HepG2 (cell line): Measurements from ENCODE around the gene TNFAIP2. TPM values are rescaled to one million over a fixed set of nuclear protein-coding genes. Genes with fewer than 3 reads are reported as not detected.

Source experiments
- NBN ChIP-seq: fragments of 450-650 bp; conservative IDR thresholded peaks from 2 replicates; pipeline ENCODE4 v1.6.1; 2017
- RAD51 ChIP-seq: fragments of 450-650 bp; IDR thresholded peaks from 2 replicates; pipeline ENCODE4 v1.6.1; 2016; ENCODE audit warnings: borderline replicate concordance
- REL ChIP-seq: sonication (generic); formaldehyde crosslinking; conservative IDR thresholded peaks from 2 replicates; pipeline ENCODE4 v1.8.0; 2022; ENCODE audit warnings: mild to moderate bottlenecking, missing genetic modification reagents, moderate library complexity
- RFX5 ChIP-seq: IDR thresholded peaks from 2 replicates; pipeline ENCODE4 v1.6.1; 2011; ENCODE audit warnings: low read depth, low read length, improper control_type of control experiment
- SIN3B ChIP-seq: fragments of 150-350 bp; IDR thresholded peaks from 2 replicates; pipeline ENCODE4 v1.6.1; 2014; ENCODE audit warnings: low read length
- ZNF264 ChIP-seq: sonication (generic); formaldehyde crosslinking; IDR thresholded peaks from 2 replicates; pipeline ENCODE4 v1.4.0; 2020; ENCODE audit warnings: missing genetic modification reagents
- ZNF44 ChIP-seq: sonication (generic); formaldehyde crosslinking; IDR thresholded peaks from 2 replicates; pipeline ENCODE4 v1.5.1; 2020; ENCODE audit warnings: mild to moderate bottlenecking, missing genetic modification reagents
- ZNF660 ChIP-seq: sonication (generic); formaldehyde crosslinking; IDR thresholded peaks from 2 replicates; pipeline ENCODE4 v1.5.1; 2020; ENCODE audit warnings: mild to moderate bottlenecking, low read depth, missing genetic modification reagents, borderline replicate concordance
- polyA plus RNA-seq, 8 experiments: library from polyadenylated mRNA; depleted of rRNA in 3 of 8; stranded (reverse) in 7 of 8; unstranded in 1 of 8; fragments of >200 nt; fragmentation: Illumina TruSeq in 4 of 8; extraction: Trizol in 4 of 8; gene quantifications; 2 replicates each; pipeline versions ENCODE4 v1.2.1 to v1.2.3, GENCODE V29; 2011 to 2016; ENCODE audit warnings: low read depth in 4 of 8, missing spikeins in 1 of 8, mixed read lengths in 1 of 8; ENCODE audit not compliant: insufficient read depth in 1 of 8
- total RNA-seq, 5 experiments: library from RNA; depleted of rRNA; stranded (reverse); fragments of >200 nt; fragmentation: Illumina TruSeq; extraction: Trizol; gene quantifications; 2 replicates each; pipeline ENCODE4 v1.2.3, GENCODE V29; 2016; ENCODE audit warnings: low read depth in 1 of 5
- TF ChIP-seq, protein P1 (sequence below): sonication (generic); formaldehyde crosslinking; IDR thresholded peaks from 2 replicates; pipeline ENCODE4 v1.8.0; 2022; ENCODE audit warnings: mild to moderate bottlenecking, missing genetic modification reagents, borderline replicate concordance
- TF ChIP-seq, protein P2 (sequence below): sonication (generic); formaldehyde crosslinking; IDR thresholded peaks from 2 replicates; pipeline ENCODE4 v1.4.0; 2020; ENCODE audit warnings: missing genetic modification reagents
- TF ChIP-seq, protein P3 (sequence below): IDR thresholded peaks from 2 replicates; pipeline ENCODE4 v1.6.1; 2018; ENCODE audit warnings: missing genetic modification reagents, mild to moderate bottlenecking, missing compliant biosample characterization

TNFAIP2 gene
- total and polyA plus RNA-seq, 2 of the 13 experiments (the other 11 are each of a cell fraction or from before 2014, with no cell fraction given) = 0.46 to 1.5 TPM

DNA sequence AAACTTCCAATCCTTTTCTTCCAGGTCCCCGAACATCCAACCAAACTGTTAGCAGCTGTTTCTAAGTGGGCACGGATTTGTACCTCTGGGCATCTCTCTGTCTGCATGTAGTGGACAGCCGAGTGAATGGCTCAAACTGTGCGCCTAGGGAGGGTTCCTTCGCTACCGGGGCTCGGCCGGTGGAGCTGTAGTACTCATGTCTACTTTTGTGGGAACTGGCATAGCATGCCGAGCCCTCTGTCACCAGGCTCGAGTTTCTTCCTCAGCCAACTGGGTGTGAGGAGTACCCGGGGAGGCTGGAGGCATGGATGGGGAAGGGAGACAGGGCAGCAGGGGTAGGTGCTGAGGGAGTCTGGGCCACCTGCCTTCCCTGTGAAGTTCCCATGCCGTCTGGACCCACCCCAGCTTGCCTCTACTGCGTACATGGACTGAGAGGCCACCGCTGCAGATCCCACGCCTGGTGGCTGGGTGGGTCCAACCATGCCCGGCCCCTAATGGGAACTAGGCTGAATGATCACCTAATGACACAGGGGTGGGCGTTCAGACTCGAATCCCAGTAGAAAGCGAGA, 23.0 kb downstream of the TNFAIP2 start (continued):
- TF ChIP-seq, protein P1, sequence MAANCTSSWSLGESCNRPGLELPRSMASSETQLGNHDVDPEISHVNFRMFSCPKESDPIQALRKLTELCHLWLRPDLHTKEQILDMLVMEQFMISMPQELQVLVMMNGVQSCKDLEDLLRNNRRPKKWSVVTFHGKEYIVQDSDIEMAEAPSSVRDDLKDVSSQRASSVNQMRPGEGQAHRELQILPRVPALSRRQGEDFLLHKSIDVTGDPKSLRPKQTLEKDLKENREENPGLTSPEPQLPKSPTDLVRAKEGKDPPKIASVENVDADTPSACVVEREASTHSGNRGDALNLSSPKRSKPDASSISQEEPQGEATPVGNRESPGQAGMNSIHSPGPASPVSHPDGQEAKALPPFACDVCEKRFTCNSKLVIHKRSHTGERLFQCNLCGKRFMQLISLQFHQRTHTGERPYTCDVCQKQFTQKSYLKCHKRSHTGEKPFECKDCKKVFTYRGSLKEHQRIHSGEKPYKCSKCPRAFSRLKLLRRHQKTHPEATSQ (CRISPR knock-in tag) = no peak
- no peak for TF ChIP-seq ZNF44 (CRISPR knock-in tag)
- no peak for TF ChIP-seq SIN3B
- no peak for TF ChIP-seq ZNF660
- TF ChIP-seq RFX5 = no peak
- TF ChIP-seq, protein P2, sequence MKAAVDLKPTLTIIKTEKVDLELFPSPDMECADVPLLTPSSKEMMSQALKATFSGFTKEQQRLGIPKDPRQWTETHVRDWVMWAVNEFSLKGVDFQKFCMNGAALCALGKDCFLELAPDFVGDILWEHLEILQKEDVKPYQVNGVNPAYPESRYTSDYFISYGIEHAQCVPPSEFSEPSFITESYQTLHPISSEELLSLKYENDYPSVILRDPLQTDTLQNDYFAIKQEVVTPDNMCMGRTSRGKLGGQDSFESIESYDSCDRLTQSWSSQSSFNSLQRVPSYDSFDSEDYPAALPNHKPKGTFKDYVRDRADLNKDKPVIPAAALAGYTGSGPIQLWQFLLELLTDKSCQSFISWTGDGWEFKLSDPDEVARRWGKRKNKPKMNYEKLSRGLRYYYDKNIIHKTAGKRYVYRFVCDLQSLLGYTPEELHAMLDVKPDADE (CRISPR knock-in tag) = no peak
- no peak for TF ChIP-seq REL (CRISPR knock-in tag)
- TF ChIP-seq NBN = no peak
- TF ChIP-seq, protein P3, sequence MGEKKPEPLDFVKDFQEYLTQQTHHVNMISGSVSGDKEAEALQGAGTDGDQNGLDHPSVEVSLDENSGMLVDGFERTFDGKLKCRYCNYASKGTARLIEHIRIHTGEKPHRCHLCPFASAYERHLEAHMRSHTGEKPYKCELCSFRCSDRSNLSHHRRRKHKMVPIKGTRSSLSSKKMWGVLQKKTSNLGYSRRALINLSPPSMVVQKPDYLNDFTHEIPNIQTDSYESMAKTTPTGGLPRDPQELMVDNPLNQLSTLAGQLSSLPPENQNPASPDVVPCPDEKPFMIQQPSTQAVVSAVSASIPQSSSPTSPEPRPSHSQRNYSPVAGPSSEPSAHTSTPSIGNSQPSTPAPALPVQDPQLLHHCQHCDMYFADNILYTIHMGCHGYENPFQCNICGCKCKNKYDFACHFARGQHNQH = no peak
- TF ChIP-seq RAD51 = no peak
- no peak for TF ChIP-seq ZNF264 (CRISPR knock-in tag)
